Brain microvascular endothelial cell (primary cell): ENCODE data around the gene ZER1.

Source experiments
- DNase-seq: peaks from one replicate; pipeline ENCODE4 v3.0.0-alpha.2; 2020
- H3K27ac ChIP-seq: fragments of 250-450 bp; sonication (Bioruptor Pico); 2 replicates; pipeline ENCODE4 v1.5.1; 2020; ENCODE audit warnings: mild to moderate bottlenecking, moderate library complexity
- H3K27me3 ChIP-seq: fragments of 250-450 bp; sonication (Bioruptor Pico); replicated peaks from 2 replicates; pipeline ENCODE4 v1.5.1; 2020; ENCODE audit warnings: mild to moderate bottlenecking
- H3K36me3 ChIP-seq: fragments of 250-450 bp; sonication (Bioruptor Pico); replicated peaks from 2 replicates; pipeline ENCODE4 v1.5.1; 2020; ENCODE audit warnings: mild to moderate bottlenecking
- H3K4me3 ChIP-seq: 2 replicates; pipeline ENCODE4 v1.5.1; 2011; ENCODE audit warnings: low read depth, mild to moderate bottlenecking, control low read depth, low read length, moderate library complexity
- CTCF ChIP-seq: IDR thresholded peaks from 2 replicates; pipeline ENCODE4 v1.5.1; 2011; ENCODE audit warnings: low read depth, mild to moderate bottlenecking, moderate library complexity, low read length, control low read depth, inconsistent platforms; ENCODE audit errors: missing control alignments
- in situ Hi-C: cut with HindIII; loops from 2 replicates; pipeline ENCODE4 v1.10.0; 2017; ENCODE audit warnings: low sequenced_read_pairs, low pct_ligation_motif_present

ZER1 gene

GRCh38 chr9:128715436-128715750 lies 56.3 kb downstream of the ZER1 start:
- no peak overlapping the region for H3K4me3 ChIP-seq
- no peaks in the 10 kb centered on the region for H3K36me3 ChIP-seq
- no peak overlapping the region for H3K27ac ChIP-seq
- no peaks in the 10 kb centered on the region for H3K27me3 ChIP-seq
- in situ Hi-C loops: no loop called here
- no peak for DNase-seq
- TF ChIP-seq CTCF: no peak

- in situ Hi-C loops: no loop called here
- no peak for TF ChIP-seq CTCF
These were observed 56.9 kb downstream of the ZER1 start for GRCh38 chr9:128714586-128715435.

GRCh38 chr9:128713941-128714573 lies 57.7 kb downstream of the ZER1 start:
- in situ Hi-C loops: no loop called here
- Histone ChIP-seq H3K36me3 (no peaks in the 10 kb centered on the region), H3K27me3 (no peaks in the 10 kb centered on the region), H3K4me3 (no peak overlapping the region), H3K27ac (no peak overlapping the region)
- TF ChIP-seq CTCF: no peak
- DNase-seq: no peak

More at GRCh38 chr9:128714586-128715435, 56.9 kb downstream of the ZER1 start:
- Histone ChIP-seq H3K4me3 (no peak overlapping the region), H3K36me3 (no peaks in the 10 kb centered on the region), H3K27ac (no peak overlapping the region), H3K27me3 (no peaks in the 10 kb centered on the region)
- no peak for DNase-seq

GRCh38 chr9:128713411-128713780 lies 58.3 kb downstream of the ZER1 start:
- H3K27ac ChIP-seq: no peak overlapping the region
- no peaks in the 10 kb centered on the region for H3K27me3 ChIP-seq
- in situ Hi-C loops: no loop called here
- no peak overlapping the region for H3K4me3 ChIP-seq
- H3K36me3 ChIP-seq: no peaks in the 10 kb centered on the region
- no peak for TF ChIP-seq CTCF
- no peak for DNase-seq

GRCh38 chr9:128712451-128713410 lies 59.0 kb downstream of the ZER1 start:
- Histone ChIP-seq H3K27ac (no peak overlapping the region), H3K27me3 (no peaks in the 10 kb centered on the region), H3K36me3 (no peaks in the 10 kb centered on the region), H3K4me3 (no peak overlapping the region)
- no peak for DNase-seq
- in situ Hi-C loops: no loop called here
- TF ChIP-seq CTCF: no peak
